ENCODE data around the gene PTPRN2.

PTPRN2 gene

GRCh38 chr7:157550300-157551275, 1037.0 kb downstream of the PTPRN2 start:
- FAIRE-seq: no peak
- no peak for DNase-seq (ENCODE audit: insufficient read length, low spot score)
- TF ChIP-seq CTCF (IDR thresholded peaks at IDR 0.05; ENCODE audit: insufficient read depth, missing control alignments): no peak

- DNase-seq (ENCODE audit: insufficient read length, low spot score) (no peak), FAIRE-seq (no peak)
- TF ChIP-seq CTCF (IDR thresholded peaks at IDR 0.05; ENCODE audit: insufficient read depth, missing control alignments): no peak
Measured at GRCh38 chr7:157549612-157550299, 1037.9 kb downstream of the PTPRN2 start.

- FAIRE-seq (peak; percentile 21), DNase-seq (ENCODE audit: insufficient read length, low spot score) (peak; percentile 77)
- no peak for TF ChIP-seq CTCF (IDR thresholded peaks at IDR 0.05; ENCODE audit: insufficient read depth, missing control alignments)
Measured at GRCh38 chr7:157548691-157549303, 1038.8 kb downstream of the PTPRN2 start.

GRCh38 chr7:157547611-157548010, 1040.0 kb downstream of the PTPRN2 start:
- no peak for FAIRE-seq
- no peak for DNase-seq (ENCODE audit: insufficient read length, low spot score)
- TF ChIP-seq CTCF (IDR thresholded peaks at IDR 0.05; ENCODE audit: insufficient read depth, missing control alignments): no peak

GRCh38 chr7:157547102-157547501, 1040.5 kb downstream of the PTPRN2 start:
- no peak for FAIRE-seq
- DNase-seq (ENCODE audit: insufficient read length, low spot score): no peak
- no peak for TF ChIP-seq CTCF (IDR thresholded peaks at IDR 0.05; ENCODE audit: insufficient read depth, missing control alignments)

GRCh38 chr7:157545681-157546060, 1042.0 kb downstream of the PTPRN2 start:
- no peak for TF ChIP-seq CTCF (IDR thresholded peaks at IDR 0.05; ENCODE audit: insufficient read depth, missing control alignments)
- DNase-seq (ENCODE audit: insufficient read length, low spot score): no peak

More at GRCh38 chr7:157545681-157546060, 1042.0 kb downstream of the PTPRN2 start:
- no peak for FAIRE-seq
